Measurements from ENCODE around the gene MS4A13.

DNA sequence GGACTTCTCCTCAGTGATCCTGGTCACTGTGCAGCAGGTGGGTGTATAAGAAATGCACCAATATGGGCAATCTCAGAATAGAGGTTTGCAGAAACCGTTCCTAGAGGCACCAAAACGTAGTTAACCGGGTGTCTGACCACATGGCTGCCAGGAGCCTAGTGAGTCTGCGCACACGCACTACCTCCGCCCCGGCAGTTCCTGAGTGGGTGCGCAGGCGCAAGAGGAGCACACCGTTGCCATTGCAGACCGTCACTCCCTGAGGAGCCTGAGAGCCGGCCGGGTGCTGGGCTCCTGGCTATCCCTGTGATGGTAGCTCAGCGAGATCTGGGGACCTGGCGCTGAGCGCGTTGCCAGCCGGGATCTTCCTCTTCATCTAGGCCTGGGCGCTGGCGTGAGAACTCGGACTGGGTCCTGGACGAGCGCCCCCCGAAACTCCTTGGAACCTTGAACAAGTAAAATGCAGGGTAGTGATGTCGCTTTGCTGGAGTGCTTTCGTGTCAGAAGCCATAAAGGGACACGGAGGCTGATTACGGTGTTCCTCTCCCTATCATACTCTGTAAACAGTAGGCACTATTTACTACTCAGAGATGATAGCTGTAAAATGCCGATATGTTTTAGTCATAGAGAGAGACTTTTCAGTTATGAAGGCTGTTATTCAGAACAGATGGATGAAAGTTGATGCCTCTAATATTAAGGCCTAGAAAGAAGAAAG is at the start of gene MS4A13:
- no peak for TF ChIP-seq POLR2A (IDR thresholded peaks at IDR 0.05)
- no peak for TF ChIP-seq POLR2AphosphoS5 (IDR thresholded peaks at IDR 0.05)
- TF ChIP-seq, protein P1, sequence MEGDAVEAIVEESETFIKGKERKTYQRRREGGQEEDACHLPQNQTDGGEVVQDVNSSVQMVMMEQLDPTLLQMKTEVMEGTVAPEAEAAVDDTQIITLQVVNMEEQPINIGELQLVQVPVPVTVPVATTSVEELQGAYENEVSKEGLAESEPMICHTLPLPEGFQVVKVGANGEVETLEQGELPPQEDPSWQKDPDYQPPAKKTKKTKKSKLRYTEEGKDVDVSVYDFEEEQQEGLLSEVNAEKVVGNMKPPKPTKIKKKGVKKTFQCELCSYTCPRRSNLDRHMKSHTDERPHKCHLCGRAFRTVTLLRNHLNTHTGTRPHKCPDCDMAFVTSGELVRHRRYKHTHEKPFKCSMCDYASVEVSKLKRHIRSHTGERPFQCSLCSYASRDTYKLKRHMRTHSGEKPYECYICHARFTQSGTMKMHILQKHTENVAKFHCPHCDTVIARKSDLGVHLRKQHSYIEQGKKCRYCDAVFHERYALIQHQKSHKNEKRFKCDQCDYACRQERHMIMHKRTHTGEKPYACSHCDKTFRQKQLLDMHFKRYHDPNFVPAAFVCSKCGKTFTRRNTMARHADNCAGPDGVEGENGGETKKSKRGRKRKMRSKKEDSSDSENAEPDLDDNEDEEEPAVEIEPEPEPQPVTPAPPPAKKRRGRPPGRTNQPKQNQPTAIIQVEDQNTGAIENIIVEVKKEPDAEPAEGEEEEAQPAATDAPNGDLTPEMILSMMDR (IDR thresholded peaks at IDR 0.05) = no peak
- TF ChIP-seq EP300 (IDR thresholded peaks at IDR 0.05; ENCODE audit: low read depth) = no peak
